Common myeloid progenitor, CD34-positive (primary cell): Measurements from ENCODE around the gene HPDL.

Source experiments
- CTCF ChIA-PET: fragments of 350-600 bp; sonication (Branson Sonifier 250); formaldehyde crosslinking; loops from one replicate; lab custom pipeline; 2021; ENCODE audit warnings: antibody characterized with exemption; lab: Charles Lee
- POLR2A ChIA-PET: fragments of 350-600 bp; sonication (Branson Sonifier 250); formaldehyde crosslinking; loops from one replicate; lab custom pipeline; 2021; ENCODE audit warnings: antibody characterized with exemption; lab: Charles Lee
- DNase-seq, 3 donors: peaks; one replicate each; pipeline versions ENCODE4 v3.0.0 to v3.0.0-alpha.2; 2013
- H3K27ac ChIP-seq, 2 experiments: 1 replicate in 1 of 2; 2 replicates in 1 of 2; pipeline ENCODE4 v1.7.0; 2013; ENCODE audit warnings: inconsistent platforms in 2 of 2, low read length in 2 of 2, mild to moderate bottlenecking in 2 of 2, low read depth in 1 of 2, moderate library complexity in 1 of 2; ENCODE audit not compliant: severe bottlenecking in 2 of 2, insufficient read depth in 1 of 2, poor library complexity in 1 of 2
- H3K27me3 ChIP-seq, 5 experiments: replicated peaks in 2 of 5; 1 replicate in 3 of 5; 2 replicates in 2 of 5; pipeline versions ENCODE4 v1.6.1 to v1.7.0; 2013; ENCODE audit warnings: low read length in 4 of 5, mild to moderate bottlenecking in 2 of 5, moderate library complexity in 2 of 5, inconsistent platforms in 1 of 5; ENCODE audit not compliant: insufficient read depth in 5 of 5, control insufficient read depth in 4 of 5
- H3K36me3 ChIP-seq, 4 experiments: 1 replicate in 2 of 4; 2 replicates in 2 of 4; pipeline versions ENCODE4 v1.6.1 to v1.7.0; 2013; ENCODE audit warnings: low read length in 3 of 4, control low read depth in 1 of 4, mild to moderate bottlenecking in 1 of 4; ENCODE audit not compliant: control insufficient read depth in 4 of 4, insufficient read depth in 4 of 4
- H3K4me1 ChIP-seq, 4 experiments: 1 replicate in 3 of 4; 2 replicates in 1 of 4; pipeline versions ENCODE4 v1.6.1 to v1.7.1; 2013; ENCODE audit warnings: low read length in 3 of 4, mild to moderate bottlenecking in 3 of 4, control low read depth in 1 of 4, inconsistent platforms in 1 of 4, moderate library complexity in 1 of 4; ENCODE audit not compliant: control insufficient read depth in 4 of 4, insufficient read depth in 4 of 4; ENCODE audit errors: control extremely low read depth in 1 of 4
- H3K4me3 ChIP-seq, 7 experiments: 1 replicate in 4 of 7; 2 replicates in 3 of 7; pipeline versions ENCODE4 v1.5.1 to v1.7.0; 2013; ENCODE audit warnings: mild to moderate bottlenecking in 7 of 7, low read length in 6 of 7, moderate library complexity in 6 of 7, inconsistent platforms in 2 of 7, low read depth in 2 of 7, control low read depth in 1 of 7; ENCODE audit not compliant: insufficient read depth in 4 of 7, control insufficient read depth in 1 of 7; ENCODE audit errors: extremely low read depth in 1 of 7
- H3K9me3 ChIP-seq, 5 experiments: 1 replicate in 4 of 5; 2 replicates in 1 of 5; pipeline versions ENCODE4 v1.6.1 to v1.7.1; 2013; ENCODE audit warnings: low read length in 4 of 5, mild to moderate bottlenecking in 2 of 5, inconsistent platforms in 1 of 5, low read depth in 1 of 5, moderate library complexity in 1 of 5; ENCODE audit not compliant: control insufficient read depth in 4 of 5, insufficient read depth in 2 of 5; ENCODE audit errors: control extremely low read depth in 1 of 5
- WGBS: methylation state at CpG from one replicate; pipeline ENCODE4 v1.1.5; 2013; ENCODE audit not compliant: insufficient coverage; 5-methylcytosine and 5-hydroxymethylcytosine counted together

Gene HPDL

DNA sequence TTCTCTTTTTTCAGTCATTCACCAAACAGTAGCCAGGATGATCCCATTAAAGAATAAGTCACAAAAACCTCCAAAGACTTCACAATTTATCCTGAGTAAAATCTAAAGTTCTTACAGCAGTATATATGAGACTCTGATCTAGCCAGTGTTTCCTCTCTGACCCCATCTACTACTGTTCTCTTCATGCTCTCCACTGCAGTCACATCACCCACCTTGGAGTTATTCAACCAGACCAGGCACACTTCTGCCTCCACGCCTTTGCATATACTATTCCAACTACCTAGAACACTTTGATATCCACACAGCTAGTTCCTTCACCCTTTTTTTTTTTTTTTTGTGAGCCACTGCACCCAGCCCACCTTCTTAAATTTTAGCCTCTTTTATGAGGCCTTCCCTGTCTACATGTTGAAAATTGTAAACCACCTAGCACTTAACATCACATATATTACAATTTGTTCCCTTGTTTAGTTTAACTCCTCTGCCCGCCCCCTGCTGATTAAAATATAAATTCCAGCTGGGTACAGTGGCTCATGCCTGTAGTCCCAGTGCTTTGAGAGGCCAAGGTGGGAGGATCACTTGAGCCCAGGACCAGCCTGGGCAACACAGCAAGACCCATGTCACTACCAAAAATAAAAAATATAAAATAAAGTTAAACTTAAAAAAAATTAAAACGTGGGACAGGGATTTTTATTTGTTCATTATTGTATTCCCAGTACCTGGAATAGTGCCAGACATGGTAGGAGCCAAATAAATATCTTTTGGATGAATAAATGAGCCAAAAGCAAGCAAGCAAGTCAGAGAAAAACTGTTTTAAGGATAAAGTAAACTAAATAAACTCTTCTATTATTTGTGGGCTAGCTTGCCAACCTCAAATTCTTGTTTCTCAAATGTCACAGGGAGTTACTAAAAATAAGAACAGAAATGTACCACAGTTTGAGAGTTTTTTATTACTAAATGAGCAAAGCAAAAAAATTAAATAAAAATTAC is 48.7 kb downstream of the HPDL start:
- Histone ChIP-seq H3K4me3 (no peak overlapping the region), H3K27ac (no peak overlapping the region), H3K9me3 (no peaks in the 10 kb centered on the region), H3K36me3 (peaks cover 0 to 1% (median 0%) of the 10 kb centered on the region in 4 experiments), H3K27me3 (no peaks in the 10 kb centered on the region), H3K4me1 (peaks cover 0 to 3% (median under 1%) of the 10 kb centered on the region in 4 experiments)
- no peak for DNase-seq
- CTCF ChIA-PET = interaction anchor here (0.8 kb wide), 2 partner anchors 15 to 19 kb away, joined by 3 to 4 read pairs; no protein-coding TSS in a partner anchor
- POLR2A ChIA-PET = interaction anchor here (0.6 kb wide), 1 partner anchor 42 kb away, joined by 4 read pairs; no protein-coding TSS in a partner anchor
- 100% methylated on average over 1 of the region's 3 CpGs for WGBS

DNA sequence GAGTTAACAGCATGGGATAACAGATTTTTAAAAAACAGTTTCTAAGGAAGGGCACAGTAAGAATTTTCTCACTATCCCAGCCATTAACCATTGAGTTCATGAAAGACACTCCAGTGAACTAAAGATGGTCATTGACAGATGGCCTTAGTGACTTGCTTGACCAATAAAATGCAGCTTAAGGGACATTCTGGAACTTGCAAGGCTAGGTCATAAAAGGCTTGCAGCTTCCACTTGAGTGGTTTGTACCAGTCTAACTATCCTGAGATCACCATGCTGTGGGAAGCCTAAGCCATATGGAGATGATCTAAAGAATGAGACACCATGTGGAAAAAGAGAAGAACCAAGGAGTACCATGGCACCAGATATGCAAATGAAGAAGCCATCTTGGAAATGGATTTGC is 51.5 kb downstream of the HPDL start:
- H3K4me1 ChIP-seq = peaks cover 0 to 3% (median under 1%) of the 10 kb centered on the region in 4 experiments
- POLR2A ChIA-PET = no interaction called here
- CTCF ChIA-PET = interaction anchor here (1.3 to 2.0 kb wide), 2 partner anchors 14 to 17 kb away, joined by 5 to 6 read pairs; no protein-coding TSS in a partner anchor

More for the DNA sequence above, 51.5 kb downstream of the HPDL start:
- no peak overlapping the region for H3K27ac ChIP-seq
- H3K36me3 ChIP-seq = peaks cover 0 to 1% (median 0%) of the 10 kb centered on the region in 4 experiments
- no peaks in the 10 kb centered on the region for H3K27me3 ChIP-seq
- DNase-seq = no peak
- no peak overlapping the region for H3K4me3 ChIP-seq
- H3K9me3 ChIP-seq = no peaks in the 10 kb centered on the region
